Astrocyte of the cerebellum (primary cell): ENCODE data around the gene BOC.

Source experiments
- DNase-seq: peaks from one replicate; pipeline ENCODE4 v3.0.0-alpha.2; 2011; ENCODE audit warnings: low read depth
- H3K4me3 ChIP-seq: 2 replicates; pipeline ENCODE4 v1.5.1; 2011; ENCODE audit warnings: mild to moderate bottlenecking, low read depth, low read length, moderate library complexity
- CTCF ChIP-seq: IDR thresholded peaks from 2 replicates; pipeline ENCODE4 v1.5.1; 2012; ENCODE audit warnings: low read length, low read depth, moderate library complexity, mild to moderate bottlenecking; ENCODE audit errors: missing control alignments
- in situ Hi-C: cut with HindIII; loops from 2 replicates; pipeline ENCODE4 v1.10.0; 2017; ENCODE audit warnings: low sequenced_read_pairs

Gene BOC

GRCh38 chr3:113193288-113193687 is 18.1 kb upstream of the BOC start:
- in situ Hi-C loops: no loop called here
- no peak for DNase-seq
- no peak for TF ChIP-seq CTCF
- H3K4me3 ChIP-seq: no peak overlapping the region

GRCh38 chr3:113193719-113194118 is 17.6 kb upstream of the BOC start:
- no peak for TF ChIP-seq CTCF
- no peak for DNase-seq
- in situ Hi-C loops: no loop called here
- no peak overlapping the region for H3K4me3 ChIP-seq

- no peak for DNase-seq
- in situ Hi-C loops: no loop called here
- TF ChIP-seq CTCF: no peak
- no peak overlapping the region for H3K4me3 ChIP-seq
These were observed 16.4 kb upstream of the BOC start for GRCh38 chr3:113194823-113195401.

- TF ChIP-seq CTCF: no peak
- in situ Hi-C loops: no loop called here
These were observed 11.0 kb upstream of the BOC start for GRCh38 chr3:113200351-113200750.

GRCh38 chr3:113200946-113201345 is 10.4 kb upstream of the BOC start:
- no peak overlapping the region for H3K4me3 ChIP-seq
- TF ChIP-seq CTCF: no peak
- in situ Hi-C loops: no loop called here

More at GRCh38 chr3:113200351-113200750, 11.0 kb upstream of the BOC start:
- H3K4me3 ChIP-seq: no peak overlapping the region
- no peak for DNase-seq

GRCh38 chr3:113204371-113204770 is 7.0 kb upstream of the BOC start:
- DNase-seq: no peak
- in situ Hi-C loops: no loop called here
- H3K4me3 ChIP-seq: no peak overlapping the region
- no peak for TF ChIP-seq CTCF

More at GRCh38 chr3:113200946-113201345, 10.4 kb upstream of the BOC start:
- DNase-seq: no peak

- no peak for DNase-seq
- in situ Hi-C loops: no loop called here
- H3K4me3 ChIP-seq: no peak overlapping the region
- no peak for TF ChIP-seq CTCF
These were observed 5.9 kb upstream of the BOC start for GRCh38 chr3:113205481-113205880.
